OCI-LY3 (cell line): ENCODE results near the gene SCP2.

Experiments
- H2AFZ ChIP-seq: fragments of 200-600, 300-600 bp; shearing (Covaris generic); 2 replicates; pipeline ENCODE4 v1.6.0; 2014; ENCODE audit warnings: antibody characterized with exemption, low read depth, low read length
- H3K27ac ChIP-seq: fragments of 200-600, 300-600 bp; sonication (generic); 2 replicates; pipeline ENCODE4 v1.5.1; 2014; ENCODE audit warnings: mild to moderate bottlenecking, low read length, moderate library complexity, mixed read lengths
- H3K27me3 ChIP-seq: fragments of 200-600, 300-600 bp; sonication (generic); 2 replicates; pipeline ENCODE4 v1.6.1; 2014; ENCODE audit warnings: low read depth, low read length, mixed read lengths
- H3K36me3 ChIP-seq: fragments of 200-600, 300-600 bp; sonication (generic); replicated peaks from 2 replicates; pipeline ENCODE3; 2014; ENCODE audit warnings: low read depth, low read length, mixed read lengths
- H3K4me1 ChIP-seq: fragments of 300-600, 200-600 bp; sonication (generic); 2 replicates; pipeline ENCODE4 v1.6.1; 2014; ENCODE audit warnings: low read length, mixed read lengths
- H3K4me2 ChIP-seq: fragments of 200-600, 300-600 bp; sonication (generic); 2 replicates; pipeline ENCODE4 v1.6.1; 2014; ENCODE audit warnings: low read length, mixed read lengths
- H3K4me3 ChIP-seq: fragments of 300-600, 200-600 bp; sonication (generic); 2 replicates; pipeline ENCODE4 v1.5.1; 2014; ENCODE audit warnings: antibody characterized with exemption, mild to moderate bottlenecking, low read length, moderate library complexity
- H3K79me2 ChIP-seq: fragments of 300-600, 200-600 bp; shearing (Covaris generic); 2 replicates; pipeline ENCODE4 v1.6.1; 2014; ENCODE audit warnings: mild to moderate bottlenecking, low read length, mixed read lengths
- H3K9ac ChIP-seq: fragments of 300-600, 200-600 bp; shearing (Covaris generic); 2 replicates; pipeline ENCODE4 v1.6.0; 2014; ENCODE audit warnings: mild to moderate bottlenecking, low read length, moderate library complexity
- H3K9me3 ChIP-seq: fragments of 200-600, 300-600 bp; shearing (Covaris generic); 2 replicates; pipeline ENCODE4 v1.6.1; 2014; ENCODE audit warnings: low read length, mixed read lengths; ENCODE audit not compliant: insufficient read depth
- H4K20me1 ChIP-seq: fragments of 200-600, 300-600 bp; sonication (generic); 2 replicates; pipeline ENCODE4 v1.6.1; 2016; ENCODE audit warnings: low read length, mixed read lengths; ENCODE audit not compliant: insufficient read depth
- CTCF ChIP-seq: fragments of 200-600, 300-600 bp; sonication (generic); IDR thresholded peaks from 2 replicates; pipeline ENCODE4 v1.5.1; 2014; ENCODE audit warnings: antibody characterized with exemption, low read length, low read depth
- EZH2phosphoT487 ChIP-seq: fragments of 200-600 bp; shearing (Covaris generic); IDR thresholded peaks from 2 replicates; pipeline ENCODE4 v1.6.1; 2018; ENCODE audit warnings: antibody characterized with exemption, mixed run types, low read depth

SCP2 gene

GRCh38 chr1:53061123-53061858, 134.2 kb downstream of the SCP2 start:
- Histone ChIP-seq H2AFZ (no peak overlapping the region), H4K20me1 (no peaks in the 10 kb centered on the region), H3K79me2 (no peaks in the 10 kb centered on the region), H3K27me3 (no peaks in the 10 kb centered on the region), H3K36me3 (no peaks in the 10 kb centered on the region), H3K4me1 (no peaks in the 10 kb centered on the region), H3K9me3 (no peaks in the 10 kb centered on the region), H3K4me3 (no peak overlapping the region), H3K4me2 (no peak overlapping the region), H3K27ac (no peak overlapping the region), H3K9ac (no peak overlapping the region)
- no peak for TF ChIP-seq EZH2phosphoT487

GRCh38 chr1:53061859-53062707, 135.0 kb downstream of the SCP2 start, which contains the start of gene PODN:
PODN (plus strand) TSS chr1:53062213; CDS start chr1:53069856, 7,643 bp downstream.
- Histone ChIP-seq H3K36me3 (no peaks in the 10 kb centered on the region), H2AFZ (no peak within 1 kb of the TSS), H3K4me3 (no peak within 1 kb of the TSS), H3K9me3 (no peaks in the 10 kb centered on the region), H3K4me2 (no peak within 1 kb of the TSS), H4K20me1 (no peaks in the 10 kb centered on the region), H3K27me3 (no peaks in the 10 kb centered on the region), H3K79me2 (no peaks in the 10 kb centered on the region), H3K9ac (no peak within 1 kb of the TSS), H3K4me1 (no peaks in the 10 kb centered on the region), H3K27ac (no peak within 1 kb of the TSS)
- TF ChIP-seq EZH2phosphoT487 (no peak), CTCF (no peak)

GRCh38 chr1:53062708-53063591, 135.9 kb downstream of the SCP2 start:
- Histone ChIP-seq H3K36me3 (no peaks in the 10 kb centered on the region), H3K4me2 (no peak overlapping the region), H3K27ac (no peak overlapping the region), H3K4me3 (no peak overlapping the region), H3K27me3 (no peaks in the 10 kb centered on the region), H3K4me1 (no peaks in the 10 kb centered on the region), H2AFZ (no peak overlapping the region), H3K79me2 (no peaks in the 10 kb centered on the region), H3K9ac (no peak overlapping the region), H4K20me1 (no peaks in the 10 kb centered on the region), H3K9me3 (no peaks in the 10 kb centered on the region)
- no peak for TF ChIP-seq CTCF
- no peak for TF ChIP-seq EZH2phosphoT487

DNA sequence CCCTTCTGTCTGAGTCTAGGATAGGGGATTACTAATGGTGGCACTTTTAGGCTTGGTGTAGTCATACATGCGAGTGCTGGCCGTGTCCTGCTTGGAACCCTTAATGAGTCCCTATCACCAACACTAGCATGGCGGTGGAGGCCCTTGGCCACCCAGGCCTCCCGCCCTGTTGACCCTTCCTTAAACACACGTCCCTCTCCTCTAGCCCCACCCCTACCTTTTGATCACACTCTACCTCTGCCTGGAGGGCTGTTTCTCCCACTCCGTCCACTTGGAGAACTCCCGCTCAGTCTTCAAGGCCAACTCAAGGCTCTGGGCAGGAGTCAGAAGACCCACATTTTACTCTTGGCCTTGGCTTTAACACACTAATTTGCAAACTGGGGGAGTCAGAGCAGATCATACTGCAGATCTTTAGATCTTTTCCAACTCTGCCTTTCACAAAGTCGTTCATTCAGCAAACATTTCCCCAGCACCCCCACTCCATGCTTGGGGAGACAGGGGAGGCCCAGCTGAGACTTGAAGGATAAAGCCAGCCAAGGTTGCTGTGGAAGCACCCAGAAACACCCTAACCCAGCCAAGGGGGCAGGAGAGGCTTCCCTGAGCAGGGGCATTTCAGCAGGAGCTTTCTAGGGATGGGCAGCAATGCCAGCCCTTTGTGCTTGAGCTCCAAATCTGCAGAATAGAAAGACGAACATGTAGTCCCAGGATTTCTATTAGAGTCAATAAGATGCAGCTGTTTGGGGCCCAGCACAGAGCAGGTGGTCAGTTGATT, 136.9 kb downstream of the SCP2 start:
- H4K20me1 ChIP-seq = no peaks in the 10 kb centered on the region
- no peak overlapping the region for H3K9ac ChIP-seq
- no peak overlapping the region for H3K27ac ChIP-seq
- no peaks in the 10 kb centered on the region for H3K9me3 ChIP-seq
- no peak overlapping the region for H3K4me3 ChIP-seq
- no peak overlapping the region for H2AFZ ChIP-seq
- TF ChIP-seq CTCF (no peak), EZH2phosphoT487 (no peak)
- no peaks in the 10 kb centered on the region for H3K4me1 ChIP-seq
- no peak overlapping the region for H3K4me2 ChIP-seq
- H3K36me3 ChIP-seq = no peaks in the 10 kb centered on the region
- H3K27me3 ChIP-seq = no peaks in the 10 kb centered on the region
- H3K79me2 ChIP-seq = no peaks in the 10 kb centered on the region
